HepG2 (cell line): Measurements from ENCODE around the gene DTWD2. TPM values are rescaled to one million over a fixed set of nuclear protein-coding genes. Genes with fewer than 3 reads are reported as not detected.

ENCODE experiments used
- ATAC-seq: fragments of 200-7000 bp; cut with Tn5 transposase; 3 replicates; pipeline ENCODE4 v1.9.1; 2020; ENCODE audit warnings: mild to moderate bottlenecking, moderate library complexity
- BruUV-seq: library from RNA; stranded (reverse); fragments of 400-500 nt; replicated peaks from 2 replicates; lab custom pipeline; 2021; lab: Mats Ljungman, UMichigan
- CTCF ChIA-PET: fragments of 300-600 bp; formaldehyde crosslinking; extraction: SDS; loops from one replicate; lab custom pipeline; 2021; ENCODE audit warnings: low total read pairs, inconsistent platforms, low intra/inter-chr PET ratio; lab: Yijun Ruan, JAX
- POLR2A ChIA-PET: fragments of 350-600 bp; sonication (Branson Sonifier 250); formaldehyde crosslinking; loops from one replicate; lab custom pipeline; 2020; ENCODE audit warnings: antibody characterized with exemption, inconsistent platforms; lab: Yijun Ruan, JAX
- DNase-seq: peaks from one replicate; pipeline ENCODE4 v3.0.0-alpha.2; 2015; ENCODE audit warnings: low spot score
- FAIRE-seq: peaks from 3 replicates; lab custom pipeline; 2011; peaks lifted over from hg19 to GRCh38; lab: Jason Lieb, UNC
- H2AFZ ChIP-seq: one replicate; pipeline ENCODE4 v1.6.1; 2011; ENCODE audit warnings: low read length, inconsistent platforms
- H3K27ac ChIP-seq: fragments of 300-600 bp; 3 replicates; pipeline ENCODE4 v1.8.0; 2011; ENCODE audit warnings: mixed run types, mild to moderate bottlenecking, mixed read lengths, low read length, inconsistent platforms; ENCODE audit not compliant: insufficient read depth; ENCODE audit errors: extremely low read length
- H3K27me3 ChIP-seq, 2 experiments: fragments of 200-600 bp in 1 of 2; 2 replicates in 1 of 2; 3 replicates in 1 of 2; pipeline versions ENCODE4 v1.6.0 to v1.8.0; 2011; ENCODE audit warnings: low read length in 2 of 2, mild to moderate bottlenecking in 2 of 2, moderate library complexity in 2 of 2, inconsistent platforms in 1 of 2; ENCODE audit not compliant: insufficient read depth in 2 of 2, control insufficient read depth in 1 of 2
- H3K36me3 ChIP-seq, 2 experiments: fragments of 200-600 bp in 1 of 2; replicated peaks in 1 of 2; 2 replicates in 1 of 2; 3 replicates in 1 of 2; pipeline versions ENCODE4 v1.5.1 to v1.8.0; 2011; ENCODE audit warnings: low read length in 2 of 2, inconsistent platforms in 1 of 2; ENCODE audit not compliant: insufficient read depth in 2 of 2, control insufficient read depth in 1 of 2
- H3K4me1 ChIP-seq: 2 replicates; pipeline ENCODE4 v1.5.1; 2012; ENCODE audit warnings: low read length, inconsistent platforms; ENCODE audit not compliant: insufficient read depth
- H3K4me2 ChIP-seq: 2 replicates; pipeline ENCODE4 v1.6.0; 2011; ENCODE audit warnings: low read depth, low read length, inconsistent platforms
- H3K4me3 ChIP-seq, 3 experiments: fragments of 200-600 bp in 1 of 3; sonication (generic), shearing (Covaris generic) in 1 of 3; replicated peaks in 1 of 3; 2 replicates each; pipeline ENCODE4 v1.5.1; 2011 to 2016; ENCODE audit warnings: low read length in 3 of 3, inconsistent platforms in 2 of 3, low read depth in 2 of 3, mild to moderate bottlenecking in 2 of 3, control low read depth in 1 of 3, mixed read lengths in 1 of 3; ENCODE audit not compliant: insufficient read depth in 1 of 3
- H3K79me2 ChIP-seq: one replicate; pipeline ENCODE4 v1.6.1; 2011; ENCODE audit warnings: low read length, inconsistent platforms; ENCODE audit not compliant: insufficient read depth
- H3K9ac ChIP-seq: 2 replicates; pipeline ENCODE4 v1.6.0; 2011; ENCODE audit warnings: mild to moderate bottlenecking, low read depth, low read length, inconsistent platforms; ENCODE audit not compliant: insufficient read depth
- H3K9me3 ChIP-seq: 2 replicates; pipeline ENCODE4 v1.5.1; 2012; ENCODE audit warnings: mild to moderate bottlenecking, low read length
- H4K20me1 ChIP-seq: 2 replicates; pipeline ENCODE4 v1.6.0; 2011; ENCODE audit warnings: inconsistent platforms, mild to moderate bottlenecking, low read length, moderate library complexity; ENCODE audit not compliant: insufficient read depth
- BCL6 ChIP-seq: IDR thresholded peaks from 2 replicates; pipeline ENCODE4 v1.6.1; 2016; ENCODE audit warnings: missing genetic modification reagents, missing compliant biosample characterization
- FLYWCH1 ChIP-seq: sonication (generic); formaldehyde crosslinking; IDR thresholded peaks from 2 replicates; pipeline ENCODE4 v1.8.1; 2023; ENCODE audit warnings: mild to moderate bottlenecking, missing genetic modification reagents
- FOXA1 ChIP-seq, 2 experiments: fragments of 450-650 bp in 1 of 2; sonication (generic) in 1 of 2; formaldehyde crosslinking in 1 of 2; IDR thresholded peaks; 2 replicates each; pipeline versions ENCODE4 v1.4.0 to v1.6.1; 2016 to 2020; ENCODE audit warnings: missing genetic modification reagents in 1 of 2
- MAZ ChIP-seq, 2 experiments: sonication (generic) in 1 of 2; formaldehyde crosslinking in 1 of 2; IDR thresholded peaks; 2 replicates each; pipeline versions ENCODE4 v1.5.0 to v1.6.1; 2012 to 2020; ENCODE audit warnings: low read depth in 2 of 2, mild to moderate bottlenecking in 2 of 2, borderline replicate concordance in 1 of 2, improper control_type of control experiment in 1 of 2, low read length in 1 of 2, missing genetic modification reagents in 1 of 2, moderate library complexity in 1 of 2
- MTERF4 ChIP-seq: sonication (generic); formaldehyde crosslinking; IDR thresholded peaks from 2 replicates; pipeline ENCODE4 v1.8.0; 2023; ENCODE audit warnings: mild to moderate bottlenecking, missing genetic modification reagents
- TRIM22 ChIP-seq: fragments of 450-650 bp; IDR thresholded peaks from 2 replicates; pipeline ENCODE4 v1.6.1; 2017
- ZBTB1 ChIP-seq: sonication (generic); formaldehyde crosslinking; IDR thresholded peaks from 2 replicates; pipeline ENCODE4 v1.4.0; 2020; ENCODE audit warnings: missing genetic modification reagents, borderline replicate concordance
- ZNF264 ChIP-seq: sonication (generic); formaldehyde crosslinking; IDR thresholded peaks from 2 replicates; pipeline ENCODE4 v1.4.0; 2020; ENCODE audit warnings: missing genetic modification reagents
- ZNF704 ChIP-seq: sonication (generic); formaldehyde crosslinking; IDR thresholded peaks from 2 replicates; pipeline ENCODE4 v1.8.1; 2023; ENCODE audit warnings: mild to moderate bottlenecking, inconsistent platforms, moderate library complexity, missing genetic modification reagents, borderline replicate concordance
- ZNF761 ChIP-seq: sonication (generic); formaldehyde crosslinking; conservative IDR thresholded peaks from 2 replicates; pipeline ENCODE4 v1.4.0; 2020; ENCODE audit warnings: mild to moderate bottlenecking, missing genetic modification reagents
- ZNF776 ChIP-seq: sonication (generic); formaldehyde crosslinking; IDR thresholded peaks from 2 replicates; pipeline ENCODE4 v1.4.0; 2020; ENCODE audit warnings: mild to moderate bottlenecking, missing genetic modification reagents
- ZSCAN20 ChIP-seq: sonication (generic); formaldehyde crosslinking; IDR thresholded peaks from 2 replicates; pipeline ENCODE4 v1.4.0; 2020; ENCODE audit warnings: missing genetic modification reagents, mild to moderate bottlenecking, borderline replicate concordance
- ZSCAN29 ChIP-seq: sonication (generic); formaldehyde crosslinking; conservative IDR thresholded peaks from 2 replicates; pipeline ENCODE4 v1.4.0; 2020; ENCODE audit warnings: mild to moderate bottlenecking, missing genetic modification reagents
- WGBS: methylation state at CpG from one replicate; pipeline ENCODE4 v1.1.6; 2017; ENCODE audit warnings: low lambda C conversion rate; 5-methylcytosine and 5-hydroxymethylcytosine counted together
- in situ Hi-C: cut with HindIII; loops from 2 replicates; pipeline ENCODE4 v1.10.0; 2017; ENCODE audit warnings: low pct_unique_long_range_greater_than_20kb; ENCODE audit not compliant: extremely low pct_ligation_motif_present
- intact Hi-C: fragments of 100-400 bp; cut with micrococcal nuclease; formaldehyde crosslinking; loops from one replicate; pipeline ENCODE4 v1.10.0; 2022; ENCODE audit not compliant: unreplicated experiment
- polyA plus RNA-seq, 8 experiments: library from polyadenylated mRNA; depleted of rRNA in 3 of 8; stranded (reverse) in 7 of 8; unstranded in 1 of 8; fragments of >200 nt; fragmentation: Illumina TruSeq in 4 of 8; extraction: Trizol in 4 of 8; gene quantifications; 2 replicates each; pipeline versions ENCODE4 v1.2.1 to v1.2.3, GENCODE V29; 2011 to 2016; ENCODE audit warnings: low read depth in 4 of 8, missing spikeins in 1 of 8, mixed read lengths in 1 of 8; ENCODE audit not compliant: insufficient read depth in 1 of 8
- total RNA-seq, 5 experiments: library from RNA; depleted of rRNA; stranded (reverse); fragments of >200 nt; fragmentation: Illumina TruSeq; extraction: Trizol; gene quantifications; 2 replicates each; pipeline ENCODE4 v1.2.3, GENCODE V29; 2016; ENCODE audit warnings: low read depth in 1 of 5

DTWD2 gene
- total and polyA plus RNA-seq, 2 of the 13 experiments (the other 11 are each of a cell fraction or from before 2014, with no cell fraction given) = 1.6 to 6.0 TPM

- Histone ChIP-seq H3K4me1 (no peaks in the 10 kb centered on the region), H3K36me3 (no peaks in the 10 kb centered on the region), H3K4me2 (no peak overlapping the region), H3K9ac (no peak overlapping the region), H3K79me2 (no peaks in the 10 kb centered on the region), H4K20me1 (no peaks in the 10 kb centered on the region), H2AFZ (no peak overlapping the region), H3K27ac (no peak overlapping the region), H3K4me3 (no peak overlapping the region), H3K27me3 (no peaks in the 10 kb centered on the region), H3K9me3 (no peaks in the 10 kb centered on the region)
- DNase-seq (no peak), FAIRE-seq (no peak), ATAC-seq (no peak)
- intact Hi-C loops = no loop called here
- WGBS = 83% methylated on average over 2 of the region's 2 CpGs
- TF ChIP-seq BCL6 (CRISPR knock-in tag) (peak; percentile 56), ZBTB1 (CRISPR knock-in tag) (no peak)
- no TSS peak for BruUV-seq
- ChIA-PET CTCF (no interaction called here), POLR2A (no interaction called here)
- in situ Hi-C loops = no loop called here
Measured at GRCh38 chr5:118946138-118946800, 42.1 kb downstream of the DTWD2 start.

GRCh38 chr5:118937393-118938061 lies 50.8 kb downstream of the DTWD2 start:
- Histone ChIP-seq H3K79me2 (no peaks in the 10 kb centered on the region), H3K27ac (no peak overlapping the region), H3K36me3 (no peaks in the 10 kb centered on the region), H3K27me3 (no peaks in the 10 kb centered on the region), H3K4me1 (no peaks in the 10 kb centered on the region; the same call in 1 of the 2 replicates), H4K20me1 (no peaks in the 10 kb centered on the region), H3K4me2 (no peak overlapping the region), H3K4me3 (no peak overlapping the region), H2AFZ (no peak overlapping the region), H3K9me3 (no peaks in the 10 kb centered on the region), H3K9ac (no peak overlapping the region)
- DNase-seq (peak; percentile 43), FAIRE-seq (no peak), ATAC-seq (no peak)
- ChIA-PET CTCF (no interaction called here), POLR2A (no interaction called here)
- WGBS = 84% methylated on average over 3 of the region's 3 CpGs
- BruUV-seq = no TSS peak
- intact Hi-C loops = no loop called here
- in situ Hi-C loops = no loop called here
- TF ChIP-seq ZNF264 (CRISPR knock-in tag) (no peak), FLYWCH1 (no peak), MTERF4 (CRISPR knock-in tag) (no peak), ZSCAN20 (CRISPR knock-in tag) (no peak), MAZ (IDR thresholded peaks at IDR 0.05; ENCODE audit: borderline replicate concordance, low read depth, low read length) (no peak), MAZ (CRISPR knock-in tag; IDR thresholded peaks at IDR 0.05; ENCODE audit: low read depth) (no peak), ZSCAN29 (CRISPR knock-in tag) (no peak), ZNF704 (no peak), TRIM22 (no peak), ZNF776 (CRISPR knock-in tag) (no peak), ZNF761 (CRISPR knock-in tag) (no peak), FOXA1 (IDR thresholded peaks at IDR 0.05) (no peak), FOXA1 (CRISPR knock-in tag; IDR thresholded peaks at IDR 0.05) (peak; percentile 42)
